Measurements from ENCODE around the gene CLCN3. TPM values are rescaled to one million over a fixed set of nuclear protein-coding genes. Genes with fewer than 3 reads are reported as not detected.
A peak's percentile ranks its signal among the peaks of the same experiment; 100 is the strongest.

CLCN3 gene
- total and polyA plus RNA-seq, 9 of the 15 experiments (the other 6 are each of a cell fraction or from before 2014, with no cell fraction given), result 12.7 to 60.6 (median 38.5) TPM

DNA sequence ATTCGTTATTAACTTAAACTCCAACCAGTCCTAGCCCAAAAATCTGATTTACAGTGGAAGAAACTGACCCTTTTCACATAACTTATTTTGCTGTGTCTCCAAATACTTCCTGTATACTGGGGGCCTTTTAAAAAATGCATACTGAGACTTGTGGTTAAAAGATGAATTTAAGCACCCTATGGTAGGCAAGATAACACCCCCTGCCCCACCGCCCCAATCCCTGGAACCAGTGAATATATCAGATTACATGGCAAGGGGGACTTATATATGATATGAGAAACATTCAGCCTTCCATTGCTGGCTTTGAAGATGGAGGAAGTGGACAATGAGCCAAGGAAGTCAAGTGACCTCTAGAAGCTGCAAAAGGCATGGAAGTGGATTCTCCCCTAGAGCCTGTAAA is 3.1 kb upstream of the CLCN3 start (continued):
- TF ChIP-seq CBX8 (IDR thresholded peaks at IDR 0.05; ENCODE audit: borderline replicate concordance, extremely low read depth, low read depth, low read length, poor library complexity, severe bottlenecking) (no peak), SIN3B (IDR thresholded peaks at IDR 0.05; ENCODE audit: low read depth) (no peak), ARID2 (IDR thresholded peaks at IDR 0.05) (no peak), RUNX1 (IDR thresholded peaks at IDR 0.05; ENCODE audit: low read depth) (no peak), TGIF2 (CRISPR knock-in tag; IDR thresholded peaks at IDR 0.05) (no peak), TCF3 (CRISPR knock-in tag; IDR thresholded peaks at IDR 0.05) (peak; percentile 59), BMI1 (IDR thresholded peaks at IDR 0.05; ENCODE audit: low read length) (no peak), FOXK2 (conservative IDR thresholded peaks at IDR 0.05 in 1 of 2, IDR thresholded peaks at IDR 0.05 in 1 of 2; ENCODE audit: low read depth in 2 of 2) (no peak), SAFB (IDR thresholded peaks at IDR 0.05; ENCODE audit: borderline replicate concordance, low read depth, low read length) (no peak), ZNF133 (CRISPR knock-in tag; IDR thresholded peaks at IDR 0.05) (no peak), SMARCA4 (IDR thresholded peaks at IDR 0.05) (no peak), CC2D1A (IDR thresholded peaks at IDR 0.05) (no peak), RFX5 (IDR thresholded peaks at IDR 0.05; ENCODE audit: low read depth, low read length) (no peak), GABPA (tag; conservative IDR thresholded peaks at IDR 0.05; ENCODE audit: low read depth) (no peak), ZNF124 (CRISPR knock-in tag; IDR thresholded peaks at IDR 0.05) (no peak), RCOR1 (IDR thresholded peaks at IDR 0.05; ENCODE audit: borderline replicate concordance in 1 of 2, low read depth in 2 of 2, low read length in 2 of 2) (peak in 1 of 2 experiments; percentile 50; a peak in 2 of 4 replicates), CBFA2T3 (IDR thresholded peaks at IDR 0.05) (peak; percentile 78), FOXA1 (IDR thresholded peaks at IDR 0.05; ENCODE audit: borderline replicate concordance) (no peak), KDM1A (IDR thresholded peaks at IDR 0.05) (peak; percentile 15 to 19; a peak in 2 of 4 replicates), CBFA2T2 (conservative IDR thresholded peaks at IDR 0.05) (peak; percentile 51), LARP7 (IDR thresholded peaks at IDR 0.05) (no peak), DACH1 (IDR thresholded peaks at IDR 0.05; ENCODE audit: partially characterized antibody) (no peak)
- TF ChIP-seq, protein P1, sequence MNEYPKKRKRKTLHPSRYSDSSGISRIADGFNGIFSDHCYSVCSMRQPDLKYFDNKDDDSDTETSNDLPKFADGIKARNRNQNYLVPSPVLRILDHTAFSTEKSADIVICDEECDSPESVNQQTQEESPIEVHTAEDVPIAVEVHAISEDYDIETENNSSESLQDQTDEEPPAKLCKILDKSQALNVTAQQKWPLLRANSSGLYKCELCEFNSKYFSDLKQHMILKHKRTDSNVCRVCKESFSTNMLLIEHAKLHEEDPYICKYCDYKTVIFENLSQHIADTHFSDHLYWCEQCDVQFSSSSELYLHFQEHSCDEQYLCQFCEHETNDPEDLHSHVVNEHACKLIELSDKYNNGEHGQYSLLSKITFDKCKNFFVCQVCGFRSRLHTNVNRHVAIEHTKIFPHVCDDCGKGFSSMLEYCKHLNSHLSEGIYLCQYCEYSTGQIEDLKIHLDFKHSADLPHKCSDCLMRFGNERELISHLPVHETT (CRISPR knock-in tag; conservative IDR thresholded peaks at IDR 0.05 in 1 of 2, IDR thresholded peaks at IDR 0.05 in 1 of 2), result no peak
- TF ChIP-seq, protein P2, sequence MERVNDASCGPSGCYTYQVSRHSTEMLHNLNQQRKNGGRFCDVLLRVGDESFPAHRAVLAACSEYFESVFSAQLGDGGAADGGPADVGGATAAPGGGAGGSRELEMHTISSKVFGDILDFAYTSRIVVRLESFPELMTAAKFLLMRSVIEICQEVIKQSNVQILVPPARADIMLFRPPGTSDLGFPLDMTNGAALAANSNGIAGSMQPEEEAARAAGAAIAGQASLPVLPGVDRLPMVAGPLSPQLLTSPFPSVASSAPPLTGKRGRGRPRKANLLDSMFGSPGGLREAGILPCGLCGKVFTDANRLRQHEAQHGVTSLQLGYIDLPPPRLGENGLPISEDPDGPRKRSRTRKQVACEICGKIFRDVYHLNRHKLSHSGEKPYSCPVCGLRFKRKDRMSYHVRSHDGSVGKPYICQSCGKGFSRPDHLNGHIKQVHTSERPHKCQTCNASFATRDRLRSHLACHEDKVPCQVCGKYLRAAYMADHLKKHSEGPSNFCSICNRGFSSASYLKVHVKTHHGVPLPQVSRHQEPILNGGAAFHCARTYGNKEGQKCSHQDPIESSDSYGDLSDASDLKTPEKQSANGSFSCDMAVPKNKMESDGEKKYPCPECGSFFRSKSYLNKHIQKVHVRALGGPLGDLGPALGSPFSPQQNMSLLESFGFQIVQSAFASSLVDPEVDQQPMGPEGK (CRISPR knock-in tag; IDR thresholded peaks at IDR 0.05; ENCODE audit: borderline replicate concordance), result no peak
- TF ChIP-seq, protein P3, sequence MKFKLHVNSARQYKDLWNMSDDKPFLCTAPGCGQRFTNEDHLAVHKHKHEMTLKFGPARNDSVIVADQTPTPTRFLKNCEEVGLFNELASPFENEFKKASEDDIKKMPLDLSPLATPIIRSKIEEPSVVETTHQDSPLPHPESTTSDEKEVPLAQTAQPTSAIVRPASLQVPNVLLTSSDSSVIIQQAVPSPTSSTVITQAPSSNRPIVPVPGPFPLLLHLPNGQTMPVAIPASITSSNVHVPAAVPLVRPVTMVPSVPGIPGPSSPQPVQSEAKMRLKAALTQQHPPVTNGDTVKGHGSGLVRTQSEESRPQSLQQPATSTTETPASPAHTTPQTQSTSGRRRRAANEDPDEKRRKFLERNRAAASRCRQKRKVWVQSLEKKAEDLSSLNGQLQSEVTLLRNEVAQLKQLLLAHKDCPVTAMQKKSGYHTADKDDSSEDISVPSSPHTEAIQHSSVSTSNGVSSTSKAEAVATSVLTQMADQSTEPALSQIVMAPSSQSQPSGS (CRISPR knock-in tag; IDR thresholded peaks at IDR 0.05), result no peak
- TF ChIP-seq, protein P4, sequence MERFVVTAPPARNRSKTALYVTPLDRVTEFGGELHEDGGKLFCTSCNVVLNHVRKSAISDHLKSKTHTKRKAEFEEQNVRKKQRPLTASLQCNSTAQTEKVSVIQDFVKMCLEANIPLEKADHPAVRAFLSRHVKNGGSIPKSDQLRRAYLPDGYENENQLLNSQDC (CRISPR knock-in tag; IDR thresholded peaks at IDR 0.05), result no peak

All from K562 (cell line).